Tibial nerve (tissue), 3 donors: ENCODE data around the gene UMOD.

Experiments
- CTCF ChIP-seq, 5 experiments: fragments of 200-600 bp in 3 of 5; fragments of 450-650 bp in 2 of 5; sonication (generic) in 3 of 5; IDR thresholded peaks; one replicate each; pipeline ENCODE4 v1.5.1; 2016 to 2019; ENCODE audit warnings: antibody characterized with exemption in 5 of 5, mild to moderate bottlenecking in 3 of 5, moderate library complexity in 2 of 5
- POLR2A ChIP-seq, 2 donors: fragments of 450-650 bp; IDR thresholded peaks; one replicate each; pipeline ENCODE4 v1.6.1; 2017; ENCODE audit warnings: antibody characterized with exemption in 2 of 2, mild to moderate bottlenecking in 2 of 2, moderate library complexity in 2 of 2

- no peak for TF ChIP-seq CTCF (IDR thresholded peaks at IDR 0.05)
- no peak for TF ChIP-seq POLR2A (IDR thresholded peaks at IDR 0.05)
These were observed 49.0 kb upstream of the UMOD start for GRCh38 chr16:20401475-20402016.
